Breast epithelium (tissue), 4 donors: ENCODE data around the gene B3GAT3. TPM values are rescaled to one million over a fixed set of nuclear protein-coding genes. Genes with fewer than 3 reads are reported as not detected.

Experiments used
- DNase-seq, 2 donors: peaks; one replicate each; pipeline ENCODE4 v3.0.0-alpha.2; 2019; ENCODE audit warnings: low spot score in 2 of 2
- H3K27ac ChIP-seq, 2 donors: fragments of 200-600 bp; sonication (generic) in 1 of 2; one replicate each; pipeline ENCODE4 v1.5.1; 2016 to 2019; ENCODE audit warnings: mild to moderate bottlenecking in 1 of 2
- H3K27me3 ChIP-seq, 2 donors: fragments of 200-600 bp; sonication (generic) in 1 of 2; one replicate each; pipeline versions ENCODE4 v1.5.1 to v1.6.0; 2017 to 2019; ENCODE audit warnings: control low read depth in 1 of 2, mild to moderate bottlenecking in 1 of 2
- H3K36me3 ChIP-seq: fragments of 200-600 bp; one replicate; pipeline ENCODE4 v1.5.1; 2019
- H3K4me1 ChIP-seq, 2 donors: fragments of 200-600 bp; sonication (generic); one replicate each; pipeline ENCODE4 v1.5.1; 2016 to 2019; ENCODE audit warnings: control low read depth in 1 of 2
- H3K4me3 ChIP-seq, 3 donors: fragments of 200-600 bp; sonication (generic); 1 replicate in 2 of 3; 2 replicates in 1 of 3; pipeline ENCODE4 v1.5.1; 2016 to 2019; ENCODE audit warnings: mild to moderate bottlenecking in 3 of 3, moderate library complexity in 2 of 3
- H3K9me3 ChIP-seq, 2 donors: fragments of 200-600 bp; sonication (generic) in 1 of 2; one replicate each; pipeline ENCODE4 v1.5.1; 2016 to 2019; ENCODE audit warnings: control low read depth in 1 of 2
- POLR2A ChIP-seq: fragments of 450-650 bp; IDR thresholded peaks from one replicate; pipeline ENCODE4 v1.6.1; 2016; ENCODE audit warnings: antibody characterized with exemption, mild to moderate bottlenecking, moderate library complexity
- POLR2AphosphoS5 ChIP-seq, 3 donors: sonication (generic); formaldehyde crosslinking; IDR thresholded peaks; one replicate each; pipeline ENCODE4 v1.6.1; 2017; ENCODE audit warnings: antibody characterized with exemption in 3 of 3
- intact Hi-C: fragments of 100-400 bp; cut with DNase I; formaldehyde crosslinking; loops from one replicate; pipeline ENCODE4 v1.15.1; 2023; ENCODE audit warnings: low total_unique reads
- total RNA-seq, 3 donors: library from RNA; depleted of rRNA; stranded (reverse); fragments of >200 nt; gene quantifications; one replicate each; pipeline ENCODE4 v1.1.0, GENCODE V29; 2016
- TF ChIP-seq, protein P1 (sequence below), 3 donors: fragments of 450-650 bp; IDR thresholded peaks; one replicate each; pipeline ENCODE4 v1.5.1; 2016 to 2017; ENCODE audit warnings: antibody characterized with exemption in 3 of 3, mild to moderate bottlenecking in 3 of 3, moderate library complexity in 3 of 3

Gene B3GAT3
- total RNA-seq, 3 donors from 2014 or later = 19.0 to 38.0 (median 29.6) TPM

DNA sequence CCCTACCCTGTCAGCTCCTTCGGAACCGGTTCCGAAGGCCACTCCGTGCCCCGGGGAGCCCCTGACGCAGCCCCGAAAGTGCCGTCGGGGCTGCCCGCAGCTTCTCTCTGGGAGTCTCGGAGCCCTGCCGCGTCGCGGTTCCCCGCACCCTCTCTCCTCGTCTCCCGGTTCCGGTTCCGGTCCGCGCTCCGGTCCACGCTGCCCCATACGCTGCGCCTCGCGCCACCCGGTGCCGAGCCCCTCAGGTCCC is 20.7 kb downstream of the B3GAT3 start:
- peaks cover 3 to 22% of the 10 kb centered on the region in 2 donors for H3K4me1 ChIP-seq
- no peaks in the 10 kb centered on the region for H3K9me3 ChIP-seq
- no peaks in the 10 kb centered on the region for H3K27me3 ChIP-seq
- peak overlapping the region; percentile 63 to 96 (median 91) for H3K4me3 ChIP-seq
- H3K27ac ChIP-seq = peak overlapping the region; percentile 95 to 96
- intact Hi-C loops = no loop called here
- TF ChIP-seq POLR2AphosphoS5 (IDR thresholded peaks at IDR 0.05) (no peak), POLR2A (no peak)
- TF ChIP-seq, protein P1, sequence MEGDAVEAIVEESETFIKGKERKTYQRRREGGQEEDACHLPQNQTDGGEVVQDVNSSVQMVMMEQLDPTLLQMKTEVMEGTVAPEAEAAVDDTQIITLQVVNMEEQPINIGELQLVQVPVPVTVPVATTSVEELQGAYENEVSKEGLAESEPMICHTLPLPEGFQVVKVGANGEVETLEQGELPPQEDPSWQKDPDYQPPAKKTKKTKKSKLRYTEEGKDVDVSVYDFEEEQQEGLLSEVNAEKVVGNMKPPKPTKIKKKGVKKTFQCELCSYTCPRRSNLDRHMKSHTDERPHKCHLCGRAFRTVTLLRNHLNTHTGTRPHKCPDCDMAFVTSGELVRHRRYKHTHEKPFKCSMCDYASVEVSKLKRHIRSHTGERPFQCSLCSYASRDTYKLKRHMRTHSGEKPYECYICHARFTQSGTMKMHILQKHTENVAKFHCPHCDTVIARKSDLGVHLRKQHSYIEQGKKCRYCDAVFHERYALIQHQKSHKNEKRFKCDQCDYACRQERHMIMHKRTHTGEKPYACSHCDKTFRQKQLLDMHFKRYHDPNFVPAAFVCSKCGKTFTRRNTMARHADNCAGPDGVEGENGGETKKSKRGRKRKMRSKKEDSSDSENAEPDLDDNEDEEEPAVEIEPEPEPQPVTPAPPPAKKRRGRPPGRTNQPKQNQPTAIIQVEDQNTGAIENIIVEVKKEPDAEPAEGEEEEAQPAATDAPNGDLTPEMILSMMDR (IDR thresholded peaks at IDR 0.05) = no peak
- peaks cover 10% of the 10 kb centered on the region for H3K36me3 ChIP-seq
- DNase-seq = no peak

DNA sequence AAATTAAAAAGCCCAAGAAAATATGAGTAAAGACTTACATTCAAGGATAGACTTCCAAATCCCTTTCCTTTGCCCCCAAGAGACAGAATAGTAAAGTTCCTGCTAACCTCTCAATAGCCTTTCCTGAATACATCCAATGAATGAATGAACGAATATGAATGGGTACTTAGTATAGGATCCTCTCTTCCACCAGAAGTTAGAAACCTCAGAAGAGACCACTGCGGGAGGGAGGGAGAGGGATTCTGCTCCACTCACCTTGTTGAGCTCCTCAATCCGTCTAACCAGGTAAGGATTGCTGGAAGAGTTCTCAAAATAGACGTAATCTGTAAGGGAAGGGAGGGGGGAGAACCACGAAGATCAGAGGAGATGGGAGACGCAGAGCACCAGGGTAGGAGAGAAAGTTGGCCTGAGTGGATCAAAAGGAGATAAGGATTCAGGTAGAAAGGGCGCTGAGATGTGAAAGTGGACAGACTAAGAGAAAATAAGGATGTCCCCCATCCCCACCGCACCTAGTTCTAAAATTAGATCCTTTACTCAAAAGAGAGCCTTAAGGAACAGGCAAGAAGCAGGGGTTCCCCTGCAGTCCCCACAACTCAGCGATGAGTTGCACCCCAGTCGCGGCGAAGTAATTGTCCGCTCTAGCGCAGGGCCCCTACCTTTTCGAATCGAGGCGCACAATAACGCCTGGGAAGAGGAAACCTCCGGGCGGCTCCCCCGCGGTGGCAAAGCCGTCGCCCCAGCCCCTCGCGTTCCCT is 21.2 kb downstream of the B3GAT3 start:
- H3K27ac ChIP-seq = peak overlapping the region; percentile 95 to 96
- peaks cover 10% of the 10 kb centered on the region for H3K36me3 ChIP-seq
- DNase-seq = no peak
- intact Hi-C loops = no loop called here
- TF ChIP-seq, protein P1 (IDR thresholded peaks at IDR 0.05) = no peak
- TF ChIP-seq POLR2A (no peak), POLR2AphosphoS5 (IDR thresholded peaks at IDR 0.05) (no peak)
- H3K9me3 ChIP-seq = no peaks in the 10 kb centered on the region
- peaks cover 3 to 22% of the 10 kb centered on the region in 2 donors for H3K4me1 ChIP-seq
- H3K4me3 ChIP-seq = peak overlapping the region; percentile 63 to 96 (median 91)
- no peaks in the 10 kb centered on the region for H3K27me3 ChIP-seq

DNA sequence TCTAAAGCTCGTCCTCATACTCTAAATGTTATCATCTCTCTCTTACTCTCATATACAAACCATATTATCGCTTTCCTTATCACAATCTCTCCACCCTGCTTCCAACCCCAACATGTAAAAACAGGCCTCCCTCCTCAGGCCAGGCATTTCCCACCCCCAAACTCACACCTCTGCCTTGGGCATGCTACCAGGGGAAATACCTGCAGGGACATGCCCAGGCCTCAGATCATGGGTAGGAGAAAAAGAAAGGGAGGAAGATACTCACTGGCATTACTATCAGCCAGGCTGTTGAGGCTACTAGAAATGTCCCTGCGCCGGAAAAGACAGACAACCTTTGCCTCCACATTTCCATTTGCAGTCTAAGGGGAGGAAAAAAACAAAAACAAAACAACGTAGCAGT is 21.9 kb downstream of the B3GAT3 start:
- TF ChIP-seq, protein P1 (IDR thresholded peaks at IDR 0.05) = no peak
- TF ChIP-seq POLR2A (no peak), POLR2AphosphoS5 (IDR thresholded peaks at IDR 0.05) (no peak)
- intact Hi-C loops = no loop called here
- no peak for DNase-seq

DNA sequence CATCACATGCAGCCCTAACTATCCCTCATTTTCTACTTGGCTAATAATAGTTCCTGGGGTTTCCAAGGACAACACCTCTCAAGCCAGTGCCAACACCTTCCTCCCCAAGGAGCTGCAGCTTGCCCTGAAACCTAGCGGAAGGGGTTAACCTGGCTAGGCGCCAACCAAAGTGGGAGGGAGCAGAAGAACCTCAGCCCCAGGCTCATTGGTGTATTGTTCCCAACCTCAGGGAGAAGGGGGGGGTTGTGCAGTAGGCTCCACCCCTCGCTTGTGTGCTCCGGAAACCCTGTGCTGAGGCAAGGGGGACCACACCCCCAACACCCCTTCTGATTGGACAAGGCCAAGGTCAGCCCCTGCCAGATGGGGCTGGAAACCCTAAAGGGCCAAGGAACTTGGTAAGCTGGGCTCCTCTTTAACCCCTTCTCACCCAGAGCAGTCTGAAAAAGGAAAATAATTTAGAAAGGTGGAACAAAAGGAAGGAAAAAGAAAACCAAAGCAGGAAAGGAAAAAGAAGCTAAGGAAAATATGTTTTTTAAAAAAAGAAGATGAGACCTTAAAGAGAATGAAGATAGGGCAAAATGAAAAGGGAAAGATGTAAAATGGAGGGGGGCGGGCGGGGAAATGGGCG is 22.6 kb downstream of the B3GAT3 start:
- H3K36me3 ChIP-seq = peaks cover 10% of the 10 kb centered on the region
- TF ChIP-seq, protein P1 (IDR thresholded peaks at IDR 0.05) = no peak
- peak; percentile 75 to 92 (median 87) for TF ChIP-seq POLR2AphosphoS5 (IDR thresholded peaks at IDR 0.05)
- no peak for TF ChIP-seq POLR2A
- intact Hi-C loops = no loop called here
- H3K4me3 ChIP-seq = peak overlapping the region in 2 of 3 donors; percentile 91 to 96
- no peaks in the 10 kb centered on the region for H3K27me3 ChIP-seq
- H3K9me3 ChIP-seq = no peaks in the 10 kb centered on the region
- peak overlapping the region; percentile 95 to 96 for H3K27ac ChIP-seq
- peak; percentile 85 to 94 for DNase-seq
- H3K4me1 ChIP-seq = peaks cover 3 to 22% of the 10 kb centered on the region in 2 donors

More for the DNA sequence above, 21.9 kb downstream of the B3GAT3 start:
- H3K4me3 ChIP-seq = peak overlapping the region; percentile 63 to 96 (median 91)
- H3K9me3 ChIP-seq = no peaks in the 10 kb centered on the region
- H3K4me1 ChIP-seq = peaks cover 3 to 22% of the 10 kb centered on the region in 2 donors
- peaks cover 10% of the 10 kb centered on the region for H3K36me3 ChIP-seq
- peak overlapping the region; percentile 95 to 96 for H3K27ac ChIP-seq
- no peaks in the 10 kb centered on the region for H3K27me3 ChIP-seq

DNA sequence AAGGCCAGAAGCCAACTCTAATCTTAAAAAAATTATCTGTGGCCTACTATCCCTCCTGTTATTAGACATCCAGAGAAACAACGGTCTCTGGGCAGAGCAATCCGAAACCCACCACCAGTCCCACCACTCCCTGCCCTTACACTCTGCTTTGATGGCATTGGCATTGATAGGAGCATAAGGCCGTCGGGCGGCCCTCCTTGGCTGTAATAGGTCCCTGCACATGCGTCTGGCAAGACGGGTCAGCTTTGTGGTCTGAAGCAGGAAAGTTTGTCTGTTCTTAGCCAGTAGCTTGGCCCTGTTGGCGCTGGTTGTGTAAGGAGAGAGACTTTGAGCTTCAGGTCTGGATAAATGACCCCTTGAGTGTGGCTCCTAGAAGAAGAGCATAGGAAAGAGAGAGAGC is 26.7 kb downstream of the B3GAT3 start:
- intact Hi-C loops = no loop called here
- Histone ChIP-seq H3K9me3 (no peaks in the 10 kb centered on the region), H3K4me3 (no peak overlapping the region), H3K27me3 (no peaks in the 10 kb centered on the region), H3K36me3 (peaks cover 15% of the 10 kb centered on the region), H3K27ac (no peak overlapping the region), H3K4me1 (peaks cover 3 to 23% of the 10 kb centered on the region in 2 donors)
- TF ChIP-seq POLR2A = no peak
- TF ChIP-seq, protein P1 (IDR thresholded peaks at IDR 0.05) = no peak
- TF ChIP-seq POLR2AphosphoS5 (IDR thresholded peaks at IDR 0.05) = no peak
- DNase-seq = no peak
